ENCODE data around the gene ZNF76.

The ZNF76 gene

DNA sequence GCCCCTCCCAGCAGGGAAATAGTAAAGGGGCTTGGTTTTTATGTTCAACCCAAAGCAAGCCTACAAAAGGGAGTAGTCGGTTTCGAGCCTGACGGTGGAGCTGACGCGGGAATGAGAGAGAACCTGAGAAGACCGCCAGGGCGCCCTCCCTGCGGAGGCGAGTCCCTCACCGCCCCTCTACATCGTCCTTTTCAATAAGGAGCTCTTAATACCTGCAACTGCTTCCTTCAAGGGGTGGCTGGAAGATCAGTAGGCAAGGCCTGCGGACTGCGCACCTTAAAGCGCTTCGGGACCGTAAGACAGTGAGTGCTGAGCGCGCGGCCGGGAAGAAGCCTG, 709 bp upstream of the ZNF76 start:
- TF ChIP-seq CTCF (IDR thresholded peaks at IDR 0.05; ENCODE audit: low read depth, low read length), result no peak
- no peak for DNase-seq (ENCODE audit: extremely low read depth, low read depth)

DNA sequence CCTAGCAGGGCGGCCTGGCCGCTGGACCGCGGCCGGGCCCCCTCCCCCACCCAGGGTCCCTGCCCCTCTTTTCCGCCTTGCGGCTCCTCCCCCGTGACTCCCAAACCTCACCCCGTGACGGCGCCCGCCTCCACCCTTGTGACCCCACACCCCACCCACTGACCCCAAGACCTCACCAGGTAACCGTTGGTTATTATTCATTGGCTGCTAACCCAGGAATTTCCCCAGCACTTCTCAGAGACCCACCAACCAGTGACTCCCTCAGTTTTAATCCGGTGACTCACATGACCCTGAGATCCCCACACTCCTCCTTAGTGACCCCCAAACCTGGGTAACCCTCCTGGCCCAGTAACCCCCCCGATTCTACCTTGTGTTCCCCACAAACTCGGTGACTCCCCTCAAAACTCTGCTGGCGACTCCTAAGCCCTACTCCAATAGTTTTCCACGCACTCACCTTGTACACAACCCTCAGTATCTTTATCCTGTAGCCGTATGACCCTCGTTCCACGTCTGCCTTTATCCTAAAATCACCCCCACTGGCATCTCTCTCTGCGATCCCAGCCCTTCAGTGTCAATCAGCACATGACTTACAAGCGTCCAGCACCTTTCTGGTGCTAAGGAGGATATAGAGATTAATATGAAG, 534 bp downstream of the ZNF76 start:
- no peak for DNase-seq (ENCODE audit: extremely low read depth, low read depth)
- TF ChIP-seq CTCF (IDR thresholded peaks at IDR 0.05; ENCODE audit: low read depth, low read length), result no peak

GRCh38 chr6:35260591-35261570, 1.3 kb downstream of the ZNF76 start:
- DNase-seq (ENCODE audit: extremely low read depth, low read depth), result no peak
- no peak for TF ChIP-seq CTCF (IDR thresholded peaks at IDR 0.05; ENCODE audit: low read depth, low read length)

DNA sequence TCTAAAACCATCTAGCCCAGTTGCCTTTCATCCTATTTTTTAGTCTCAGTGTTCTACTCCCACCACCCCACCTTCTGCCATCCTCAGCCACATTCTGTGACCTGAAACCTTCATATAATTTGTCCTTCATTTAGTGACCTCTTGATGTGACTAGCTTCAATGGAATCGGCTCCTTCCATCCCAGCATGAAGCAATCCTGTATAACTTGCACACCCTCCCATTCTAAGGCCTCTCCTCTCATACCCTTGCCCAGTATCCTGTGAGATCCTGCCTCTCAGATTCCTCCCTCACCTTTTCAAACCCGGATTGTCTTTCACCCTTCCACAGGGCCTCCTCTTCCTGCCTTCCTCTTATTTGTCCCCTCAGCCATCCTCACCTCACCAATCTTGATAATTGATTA, 3.1 kb downstream of the ZNF76 start:
- DNase-seq (ENCODE audit: extremely low read depth, low read depth), result no peak

DNA sequence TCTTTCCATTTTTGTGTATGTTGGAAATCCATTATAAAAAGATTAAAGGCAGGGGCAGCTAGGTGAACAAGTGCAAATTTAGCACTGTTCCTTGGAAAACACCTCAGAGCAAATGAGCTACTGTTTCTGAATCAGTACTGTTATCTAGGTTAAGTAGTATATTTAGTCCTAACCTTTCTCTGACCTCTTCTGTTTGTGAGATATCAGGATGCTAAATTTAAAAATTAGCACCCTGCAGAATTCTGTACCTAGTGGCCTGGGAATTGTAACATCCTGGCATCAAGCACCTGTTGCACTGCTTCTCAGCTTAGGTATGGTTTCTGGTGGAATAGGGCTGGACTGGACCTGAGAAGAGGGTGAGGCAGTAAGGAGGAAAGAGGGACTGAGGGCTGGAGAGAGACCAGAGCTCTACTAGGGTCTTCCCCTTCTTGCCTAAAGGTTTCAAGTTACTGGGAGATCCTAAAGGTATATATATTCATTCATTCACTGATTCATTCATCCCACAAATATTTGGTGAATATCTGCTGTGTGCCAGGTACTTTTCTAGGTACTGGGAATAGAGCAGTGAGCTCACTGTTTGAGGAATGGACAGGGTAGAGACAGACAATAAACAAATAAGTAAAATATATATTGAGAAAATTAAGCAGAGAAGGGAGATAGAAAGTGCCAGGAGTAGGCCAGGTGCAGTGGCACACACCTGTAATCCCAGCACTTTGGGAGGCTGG, 5.2 kb downstream of the ZNF76 start:
- no peak for TF ChIP-seq CTCF (IDR thresholded peaks at IDR 0.05; ENCODE audit: low read depth, low read length)
- no peak for DNase-seq (ENCODE audit: extremely low read depth, low read depth)

More for the DNA sequence above, 3.1 kb downstream of the ZNF76 start:
- no peak for TF ChIP-seq CTCF (IDR thresholded peaks at IDR 0.05; ENCODE audit: low read depth, low read length)

- DNase-seq (ENCODE audit: extremely low read depth, low read depth), result no peak
- no peak for TF ChIP-seq CTCF (IDR thresholded peaks at IDR 0.05; ENCODE audit: low read depth, low read length)
Measured at GRCh38 chr6:35265523-35265922, 6.0 kb downstream of the ZNF76 start.
